ENCODE data around the gene ASXL3. TPM values are rescaled to one million over a fixed set of nuclear protein-coding genes. Genes with fewer than 3 reads are reported as not detected.

The ASXL3 gene
- total and polyA plus RNA-seq, 10 of the 15 experiments (the other 5 are each of a cell fraction or from before 2014, with no cell fraction given): 0.15 TPM; not detected in 9

GRCh38 chr18:33605250-33605649 lies 27.2 kb downstream of the ASXL3 start:
- no peaks in the 10 kb centered on the region for H3K9me3 ChIP-seq (replicated peaks; ENCODE audit: control insufficient read depth, insufficient read depth, low read length)
- no peaks in the 10 kb centered on the region for H3K36me3 ChIP-seq (ENCODE audit: control insufficient read depth in 2 of 2, insufficient read depth in 2 of 2, low read length in 1 of 2)
- no TSS peak for BruUV-seq (replicated peaks)
- H2AFZ ChIP-seq (ENCODE audit: control insufficient read depth, low read depth, low read length): no peak overlapping the region
- CTCF ChIA-PET: no interaction called here
- RAD21 ChIA-PET (ENCODE audit: unreplicated experiment): no interaction called here
- POLR2A ChIA-PET: no interaction called here
- H4K20me1 ChIP-seq (ENCODE audit: control insufficient read depth, insufficient read depth): no peaks in the 10 kb centered on the region
- no peaks in the 10 kb centered on the region for H3K4me1 ChIP-seq (ENCODE audit: control insufficient read depth, insufficient read depth, low read length)
- no peak for FAIRE-seq
- intact Hi-C loops (cut with micrococcal nuclease; ENCODE audit: unreplicated experiment): no loop called here
- in situ Hi-C loops (cut with MboI): no loop called here
- no peak overlapping the region for H3K27ac ChIP-seq (ENCODE audit: control insufficient read depth, insufficient read depth)
- H3K4me2 ChIP-seq (ENCODE audit: control insufficient read depth, insufficient read depth): no peak overlapping the region
- TF ChIP-seq FOXM1 (IDR thresholded peaks at IDR 0.05; ENCODE audit: low read depth, low read length) (no peak), GABPA (IDR thresholded peaks at IDR 0.05; ENCODE audit: low read depth) (0 out of 2 replicates have a peak, but pooled peaks have one; percentile 18)
- H3K4me3 ChIP-seq: no peak overlapping the region
- DNase-seq (ENCODE audit: low read depth, low spot score): no peak
- H3K27me3 ChIP-seq (replicated peaks in 1 of 2; ENCODE audit: control insufficient read depth in 2 of 2, insufficient read depth in 2 of 2, low read length in 1 of 2): no peaks in the 10 kb centered on the region
- SMC1A ChIA-PET (ENCODE audit: uncharacterized antibody, unreplicated experiment): no interaction called here
- ATAC-seq: no peak
- H3K9ac ChIP-seq (ENCODE audit: control insufficient read depth, insufficient read depth, low read length): no peak overlapping the region
- no peaks in the 10 kb centered on the region for H3K79me2 ChIP-seq (ENCODE audit: control insufficient read depth, insufficient read depth, low read length)

- in situ Hi-C loops (cut with MboI): no loop called here
- no peak overlapping the region for H3K4me2 ChIP-seq (ENCODE audit: control insufficient read depth, insufficient read depth)
- FAIRE-seq (no peak), ATAC-seq (peak; percentile 40; the same call in 2 of the 3 replicates), DNase-seq (ENCODE audit: low read depth, low spot score) (no peak)
- intact Hi-C loops (cut with micrococcal nuclease; ENCODE audit: unreplicated experiment): no loop called here
- ChIA-PET RAD21 (ENCODE audit: unreplicated experiment) (no interaction called here), SMC1A (ENCODE audit: uncharacterized antibody, unreplicated experiment) (interaction anchor here (1.2 kb wide), 1 partner anchor 177 kb away, joined by 3 read pairs; no protein-coding TSS in a partner anchor), CTCF (no interaction called here), POLR2A (no interaction called here)
- H3K27ac ChIP-seq (ENCODE audit: control insufficient read depth, insufficient read depth): no peak overlapping the region
- no peaks in the 10 kb centered on the region for H3K36me3 ChIP-seq (ENCODE audit: control insufficient read depth in 2 of 2, insufficient read depth in 2 of 2, low read length in 1 of 2)
- no TSS peak for BruUV-seq (replicated peaks)
- H3K79me2 ChIP-seq (ENCODE audit: control insufficient read depth, insufficient read depth, low read length): no peaks in the 10 kb centered on the region
- no peaks in the 10 kb centered on the region for H3K27me3 ChIP-seq (replicated peaks in 1 of 2; ENCODE audit: control insufficient read depth in 2 of 2, insufficient read depth in 2 of 2, low read length in 1 of 2)
- H3K9ac ChIP-seq (ENCODE audit: control insufficient read depth, insufficient read depth, low read length): no peak overlapping the region
- no peaks in the 10 kb centered on the region for H3K4me1 ChIP-seq (ENCODE audit: control insufficient read depth, insufficient read depth, low read length)
- no peak overlapping the region for H3K4me3 ChIP-seq
- H3K9me3 ChIP-seq (replicated peaks; ENCODE audit: control insufficient read depth, insufficient read depth, low read length): no peaks in the 10 kb centered on the region
- H4K20me1 ChIP-seq (ENCODE audit: control insufficient read depth, insufficient read depth): no peaks in the 10 kb centered on the region
- H2AFZ ChIP-seq (ENCODE audit: control insufficient read depth, low read depth, low read length): no peak overlapping the region
- TF ChIP-seq CTCF (IDR thresholded peaks at IDR 0.05 in 2 of 3, conservative IDR thresholded peaks at IDR 0.05 in 1 of 3; ENCODE audit: control insufficient read depth in 2 of 3, extremely low read depth in 1 of 3, insufficient read depth in 1 of 3, low read depth in 3 of 3, low read length in 3 of 3): 0 out of 6 replicates have a peak, but pooled peaks of 1 of the 3 experiments have one; percentile 15
- no peak for TF ChIP-seq TBL1XR1 (IDR thresholded peaks at IDR 0.05; ENCODE audit: low read depth, low read length)
- no peak for TF ChIP-seq NFYB (IDR thresholded peaks at IDR 0.05; ENCODE audit: insufficient read depth, low read depth, low read length)
- TF ChIP-seq CHD1 (IDR thresholded peaks at IDR 0.05; ENCODE audit: low read depth, low read length): no peak
- no peak for TF ChIP-seq CHD4 (IDR thresholded peaks at IDR 0.05)
- TF ChIP-seq PRDM15 (CRISPR knock-in tag; IDR thresholded peaks at IDR 0.05): no peak
- no peak for TF ChIP-seq ATF7 (IDR thresholded peaks at IDR 0.05; ENCODE audit: low read depth)
- no peak for TF ChIP-seq KDM1A (IDR thresholded peaks at IDR 0.05; ENCODE audit: borderline replicate concordance)
- 0 out of 2 replicates have a peak, but pooled peaks have one; percentile 28 for TF ChIP-seq RAD21 (IDR thresholded peaks at IDR 0.05; ENCODE audit: insufficient read depth, low read depth, low read length)
Measured at GRCh38 chr18:33606621-33607020, 28.6 kb downstream of the ASXL3 start.

All from GM12878 (cell line).